ENCODE measurements around the gene TMEM132D.

DNA sequence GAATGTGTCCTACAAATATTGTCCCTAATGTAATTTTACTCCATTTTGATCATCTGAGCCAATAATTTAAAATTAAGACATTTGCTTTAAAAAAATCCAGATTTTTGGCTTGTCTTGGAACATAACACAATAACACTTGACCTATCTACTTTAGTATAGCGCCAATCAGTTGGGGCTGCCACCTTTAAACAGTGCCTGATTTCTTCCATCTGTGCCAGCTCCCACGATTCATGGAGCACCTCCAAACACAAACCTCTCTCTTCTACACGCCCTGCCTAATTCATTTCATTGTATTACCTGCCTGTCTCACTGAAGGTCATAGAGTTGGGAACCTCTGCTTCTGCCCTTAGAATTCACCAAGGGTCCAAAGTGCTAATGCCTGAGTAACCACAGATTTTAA, 352.4 kb downstream of the TMEM132D start:
- TF ChIP-seq CTCF (IDR thresholded peaks at IDR 0.05; ENCODE audit: low read depth, low read length, missing input control) (no peak), TAF1 (conservative IDR thresholded peaks at IDR 0.05) (no peak), NR2F2 (IDR thresholded peaks at IDR 0.05) (no peak), ATF3 (IDR thresholded peaks at IDR 0.05) (no peak), EGR1 (IDR thresholded peaks at IDR 0.05; ENCODE audit: low read depth in 2 of 2) (no peak), GABPA (IDR thresholded peaks at IDR 0.05 in 1 of 2, conservative IDR thresholded peaks at IDR 0.05 in 1 of 2) (no peak), YY1 (IDR thresholded peaks at IDR 0.05) (no peak), JUND (IDR thresholded peaks at IDR 0.05) (no peak), RAD21 (IDR thresholded peaks at IDR 0.05) (no peak)

All from liver (tissue), 3 donors.